HG03045 (cell line): ENCODE data around the gene RNF167.
A peak's percentile ranks its signal among the peaks of the same experiment; 100 is the strongest.

Experiments
- ATAC-seq: cut with Tn5 transposase; IDR thresholded peaks from one replicate; pipeline ENCODE4 v1.9.1; 2021; ENCODE audit warnings: mild to moderate bottlenecking, moderate library complexity; ENCODE audit not compliant: unreplicated experiment

The RNF167 gene

GRCh38 chr17:4937553-4937952, 2.5 kb upstream of the RNF167 start:
- ATAC-seq: no peak

- no peak for ATAC-seq
Observed at GRCh38 chr17:4938069-4938491, 2.0 kb upstream of the RNF167 start.

- no peak for ATAC-seq
Observed at GRCh38 chr17:4938688-4939545, 1.2 kb upstream of the RNF167 start.

GRCh38 chr17:4939546-4939795, 597 bp upstream of the RNF167 start:
- ATAC-seq: peak; percentile 28

GRCh38 chr17:4940555-4941318, 669 bp downstream of the RNF167 start:
- peak; percentile 21 for ATAC-seq

- ATAC-seq: no peak
Observed at GRCh38 chr17:4941319-4941610, 1.2 kb downstream of the RNF167 start.

GRCh38 chr17:4942760-4943508, 2.9 kb downstream of the RNF167 start:
- ATAC-seq: no peak

- no peak for ATAC-seq
Observed at GRCh38 chr17:4944163-4944553, 4.1 kb downstream of the RNF167 start.

- ATAC-seq: no peak
Observed at GRCh38 chr17:4944554-4945175, 4.6 kb downstream of the RNF167 start.

DNA sequence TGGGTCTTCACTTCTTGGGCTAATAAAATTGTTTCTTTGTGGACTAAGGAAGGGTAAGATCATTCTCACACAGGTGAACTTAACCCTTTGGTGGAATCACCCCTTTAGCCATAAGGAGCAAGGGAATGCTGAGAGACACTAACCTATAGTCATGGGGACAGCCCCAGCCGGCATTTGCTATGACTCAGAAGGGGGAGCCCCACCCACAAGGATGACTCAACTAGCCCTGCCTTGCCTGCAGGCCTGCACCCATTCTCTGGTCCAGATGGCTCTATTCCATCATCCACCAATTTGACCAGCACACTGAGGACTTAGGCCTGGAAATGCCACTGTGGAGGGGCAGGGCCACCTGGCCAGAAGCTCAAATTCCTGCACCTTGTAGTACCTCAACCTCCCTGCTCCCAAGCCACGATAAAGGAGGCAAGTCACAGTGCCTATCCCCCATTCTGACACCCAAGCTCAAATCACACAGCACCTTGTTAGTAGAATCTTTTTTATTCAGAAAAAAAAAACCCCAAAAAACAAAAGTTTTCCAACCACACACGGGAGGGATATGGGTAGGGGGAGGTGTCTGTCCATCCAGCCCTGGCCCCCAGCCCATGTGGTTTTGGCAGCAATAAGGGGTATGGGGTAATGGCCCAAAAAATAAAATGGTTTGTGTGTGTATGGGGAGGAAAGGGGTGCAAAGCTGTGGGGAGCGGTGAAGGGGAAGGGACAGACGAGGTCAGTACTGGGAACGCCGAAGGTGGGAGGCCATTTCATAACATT, 5.3 kb downstream of the RNF167 start:
- no peak for ATAC-seq

- no peak for ATAC-seq
Observed at GRCh38 chr17:4945944-4946280, 5.8 kb downstream of the RNF167 start.

GRCh38 chr17:4946312-4946976, 6.4 kb downstream of the RNF167 start:
- no peak for ATAC-seq

- no peak for ATAC-seq
Observed at GRCh38 chr17:4947010-4947410, 6.9 kb downstream of the RNF167 start.

- ATAC-seq: peak; percentile 21
Observed at GRCh38 chr17:4947411-4948165, 7.5 kb downstream of the RNF167 start.

- ATAC-seq: peak; percentile 20
Observed at GRCh38 chr17:4948166-4948930, 8.3 kb downstream of the RNF167 start, which contains the start of gene PFN1. TSS of gene PFN1 (minus strand) at chr17:4948530. CDS start at chr17:4948394, 136 bp downstream.

- ATAC-seq: peak; percentile 35
Observed at GRCh38 chr17:4948931-4949320, 8.9 kb downstream of the RNF167 start.

GRCh38 chr17:4949321-4950074, 9.4 kb downstream of the RNF167 start:
- ATAC-seq: peak; percentile 32
